ENCODE results near the gene CACUL1. TPM values are rescaled to one million over a fixed set of nuclear protein-coding genes. Genes with fewer than 3 reads are reported as not detected.

The CACUL1 gene
- total and polyA plus RNA-seq, 2 of the 13 experiments (the other 11 are each of a cell fraction or from before 2014, with no cell fraction given) = 14.2 to 31.0 TPM

- no peak for ATAC-seq
- TF ChIP-seq ARID4A (CRISPR knock-in tag; IDR thresholded peaks at IDR 0.05; ENCODE audit: borderline replicate concordance) = no peak
- TF ChIP-seq ZNF441 (CRISPR knock-in tag; IDR thresholded peaks at IDR 0.05; ENCODE audit: borderline replicate concordance) = no peak
- no peak for TF ChIP-seq ZNF772 (CRISPR knock-in tag; IDR thresholded peaks at IDR 0.05)
- no peak for TF ChIP-seq RFX1 (IDR thresholded peaks at IDR 0.05)
- TF ChIP-seq, protein P1, sequence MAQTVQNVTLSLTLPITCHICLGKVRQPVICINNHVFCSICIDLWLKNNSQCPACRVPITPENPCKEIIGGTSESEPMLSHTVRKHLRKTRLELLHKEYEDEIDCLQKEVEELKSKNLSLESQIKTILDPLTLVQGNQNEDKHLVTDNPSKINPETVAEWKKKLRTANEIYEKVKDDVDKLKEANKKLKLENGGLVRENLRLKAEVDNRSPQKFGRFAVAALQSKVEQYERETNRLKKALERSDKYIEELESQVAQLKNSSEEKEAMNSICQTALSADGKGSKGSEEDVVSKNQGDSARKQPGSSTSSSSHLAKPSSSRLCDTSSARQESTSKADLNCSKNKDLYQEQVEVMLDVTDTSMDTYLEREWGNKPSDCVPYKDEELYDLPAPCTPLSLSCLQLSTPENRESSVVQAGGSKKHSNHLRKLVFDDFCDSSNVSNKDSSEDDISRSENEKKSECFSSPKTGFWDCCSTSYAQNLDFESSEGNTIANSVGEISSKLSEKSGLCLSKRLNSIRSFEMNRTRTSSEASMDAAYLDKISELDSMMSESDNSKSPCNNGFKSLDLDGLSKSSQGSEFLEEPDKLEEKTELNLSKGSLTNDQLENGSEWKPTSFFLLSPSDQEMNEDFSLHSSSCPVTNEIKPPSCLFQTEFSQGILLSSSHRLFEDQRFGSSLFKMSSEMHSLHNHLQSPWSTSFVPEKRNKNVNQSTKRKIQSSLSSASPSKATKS (CRISPR knock-in tag; IDR thresholded peaks at IDR 0.05) = no peak
- TF ChIP-seq SMAD3 (CRISPR knock-in tag; IDR thresholded peaks at IDR 0.05) = no peak
- no peak for TF ChIP-seq ZNF563 (CRISPR knock-in tag; IDR thresholded peaks at IDR 0.05)
- TF ChIP-seq ZSCAN9 (CRISPR knock-in tag; IDR thresholded peaks at IDR 0.05; ENCODE audit: borderline replicate concordance) = no peak
- no peaks in the 10 kb centered on the region for H3K79me2 ChIP-seq (ENCODE audit: insufficient read depth, low read length)
- POLR2A ChIA-PET = no interaction called here
- no peak for FAIRE-seq
- no peak overlapping the region for H3K4me3 ChIP-seq (replicated peaks in 1 of 3; ENCODE audit: insufficient read depth in 1 of 3, low read depth in 2 of 3, low read length in 3 of 3)
- 30% methylated on average over 2 of the region's 4 CpGs for WGBS (ENCODE audit: low lambda C conversion rate)
- H3K9ac ChIP-seq (ENCODE audit: insufficient read depth, low read depth, low read length) = no peak overlapping the region
- no peaks in the 10 kb centered on the region for H4K20me1 ChIP-seq (ENCODE audit: insufficient read depth, low read length)
- peaks cover 1 to 13% of the 10 kb centered on the region in 2 experiments; a peak in 3 of 5 replicates for H3K27me3 ChIP-seq (ENCODE audit: control insufficient read depth in 1 of 2, insufficient read depth in 2 of 2, low read length in 2 of 2)
- H3K36me3 ChIP-seq (replicated peaks in 1 of 2; ENCODE audit: control insufficient read depth in 1 of 2, insufficient read depth in 2 of 2, low read length in 2 of 2) = no peaks in the 10 kb centered on the region
- 0 out of 2 replicates have a peak, but pooled peaks cover 6% of the 10 kb centered on the region for H3K9me3 ChIP-seq (ENCODE audit: low read length)
- H3K27ac ChIP-seq (ENCODE audit: extremely low read length, insufficient read depth, low read length) = no peak overlapping the region
- no peaks in the 10 kb centered on the region for H3K4me1 ChIP-seq (ENCODE audit: insufficient read depth, low read length)
- no TSS peak for BruUV-seq (replicated peaks)
- no peak overlapping the region for H3K4me2 ChIP-seq (ENCODE audit: low read depth, low read length)
- DNase-seq (ENCODE audit: low spot score) = no peak
- intact Hi-C loops (cut with micrococcal nuclease; ENCODE audit: unreplicated experiment) = no loop called here
- H2AFZ ChIP-seq (ENCODE audit: low read length) = no peak overlapping the region
- CTCF ChIA-PET (ENCODE audit: low intra/inter-chr PET ratio, low total read pairs) = no interaction called here
- in situ Hi-C loops (cut with HindIII; ENCODE audit: extremely low pct_ligation_motif_present, low pct_unique_long_range_greater_than_20kb) = no loop called here
These were observed 26.8 kb upstream of the CACUL1 start for GRCh38 chr10:118781541-118781940.

Data from HepG2 (cell line).